ENCODE results near the gene REPIN1.

The REPIN1 gene

DNA sequence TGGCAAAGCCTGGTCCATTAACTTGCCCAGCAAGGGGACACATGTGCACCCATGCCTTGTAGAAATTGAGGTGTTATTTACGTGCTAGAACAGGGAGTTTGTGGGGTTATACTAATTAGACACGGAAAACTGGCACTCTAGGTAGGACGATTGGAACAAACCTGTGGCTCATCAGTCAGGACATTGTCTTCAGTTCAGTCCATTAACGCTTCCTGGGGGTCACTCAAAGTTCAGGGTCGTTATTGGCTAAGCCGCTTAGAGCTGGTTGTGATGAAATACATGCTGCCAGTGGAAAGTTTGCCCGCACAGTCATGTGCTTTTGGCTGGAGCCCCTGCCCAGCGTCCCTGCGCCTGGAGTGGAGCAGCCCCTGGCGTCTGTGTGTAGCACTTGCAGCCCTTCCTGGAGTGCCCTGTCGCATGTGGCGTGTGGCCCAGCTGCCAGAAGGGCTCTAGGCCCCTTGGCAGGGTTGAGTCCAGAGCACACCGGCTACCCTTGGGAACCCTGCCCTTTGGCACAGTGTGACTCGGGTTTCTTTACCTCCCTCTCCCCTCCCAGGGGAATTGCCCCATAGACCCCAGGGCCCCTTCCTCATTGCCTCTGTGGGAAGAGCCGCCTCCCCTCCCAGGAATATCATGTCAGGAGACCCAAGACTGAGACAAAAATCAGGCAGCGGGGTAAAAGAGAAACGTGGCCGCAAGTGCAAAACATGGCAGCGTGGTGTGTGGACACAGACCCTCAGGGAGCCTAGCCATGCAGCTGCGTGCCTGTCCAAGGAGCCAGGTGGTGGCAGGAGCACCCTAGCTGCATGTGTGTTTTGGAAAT, 20.3 kb downstream of the REPIN1 start:
- no peak for DNase-seq (ENCODE audit: low read depth in 2 of 2, low spot score in 1 of 2)

DNA sequence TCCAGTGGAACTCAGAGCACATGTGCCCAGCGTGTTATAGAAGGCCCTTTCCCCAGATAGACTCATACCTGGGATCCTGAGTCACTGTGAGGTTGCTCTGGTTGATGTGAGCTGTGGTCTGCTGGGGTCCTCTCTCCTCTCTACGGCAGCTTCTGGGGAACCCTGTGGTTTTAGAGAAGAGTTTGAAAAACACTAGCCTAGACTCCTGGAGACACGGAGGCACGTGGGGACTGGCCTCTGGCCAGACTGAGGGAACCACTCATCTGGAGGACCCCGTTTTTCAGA, 20.9 kb downstream of the REPIN1 start:
- no peak for DNase-seq (ENCODE audit: low read depth in 2 of 2, low spot score in 1 of 2)

DNA sequence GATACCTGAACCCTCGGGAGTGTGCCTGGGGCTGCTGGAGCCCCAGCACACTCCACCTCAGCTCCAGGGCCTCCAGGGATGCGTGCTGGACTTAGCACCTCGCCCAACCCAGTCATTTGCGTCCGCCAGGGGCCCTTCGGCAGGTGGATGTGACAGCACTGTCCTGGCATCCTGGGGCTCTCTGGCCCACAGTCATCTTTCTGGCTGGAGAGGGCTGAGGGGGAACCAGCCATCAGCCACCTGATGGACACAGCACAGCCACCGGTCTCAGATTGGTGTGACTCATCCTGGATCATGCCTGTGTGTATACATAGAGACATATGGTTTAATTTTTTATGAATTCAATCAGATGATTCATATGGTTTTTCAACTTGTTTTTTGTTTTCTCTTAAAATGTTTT, 21.6 kb downstream of the REPIN1 start:
- no peak for DNase-seq (ENCODE audit: low read depth in 2 of 2, low spot score in 1 of 2)

DNA sequence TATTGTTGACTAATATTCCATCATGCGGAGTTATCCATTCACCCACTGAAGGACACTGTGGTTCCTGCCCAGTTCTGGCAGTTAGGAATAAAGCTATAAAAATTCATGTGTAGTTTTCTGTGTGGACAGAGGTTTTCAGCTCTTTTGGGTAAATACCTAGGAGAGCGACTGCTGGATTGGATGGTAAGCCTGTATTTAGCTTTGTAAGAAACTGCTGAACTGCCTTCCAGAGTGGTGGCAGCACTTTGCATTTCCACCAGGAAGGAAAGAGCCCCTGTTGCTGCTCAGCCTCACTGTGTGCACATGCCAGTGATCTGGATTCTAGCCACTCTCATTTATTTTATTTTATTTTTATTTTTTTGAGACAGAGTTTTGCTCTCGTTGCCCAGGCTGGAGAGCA, 24.7 kb downstream of the REPIN1 start:
- DNase-seq (ENCODE audit: low read depth in 2 of 2, low spot score in 1 of 2) = no peak

DNA sequence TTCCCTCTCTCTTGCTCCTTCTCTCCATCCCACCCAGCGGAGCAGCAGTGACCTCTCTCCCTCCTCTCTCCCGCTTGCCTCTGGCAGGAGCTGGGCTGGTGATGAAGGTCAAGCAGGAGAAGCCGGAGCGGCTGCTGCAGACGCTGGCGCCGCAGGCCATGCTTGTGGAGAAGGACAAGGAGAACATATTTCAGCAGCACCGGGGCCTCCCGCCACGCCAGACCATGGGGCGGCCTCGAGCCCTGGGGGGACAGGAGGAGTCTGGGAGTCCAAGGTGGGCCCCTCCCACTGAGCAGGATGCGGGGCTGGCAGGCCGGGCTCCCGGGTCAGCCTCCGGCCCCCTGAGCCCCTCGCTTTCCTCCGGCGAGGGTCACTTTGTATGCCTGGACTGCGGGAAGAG, 27.8 kb downstream of the REPIN1 start:
- DNase-seq (ENCODE audit: low read depth in 2 of 2, low spot score in 1 of 2) = no peak

DNA sequence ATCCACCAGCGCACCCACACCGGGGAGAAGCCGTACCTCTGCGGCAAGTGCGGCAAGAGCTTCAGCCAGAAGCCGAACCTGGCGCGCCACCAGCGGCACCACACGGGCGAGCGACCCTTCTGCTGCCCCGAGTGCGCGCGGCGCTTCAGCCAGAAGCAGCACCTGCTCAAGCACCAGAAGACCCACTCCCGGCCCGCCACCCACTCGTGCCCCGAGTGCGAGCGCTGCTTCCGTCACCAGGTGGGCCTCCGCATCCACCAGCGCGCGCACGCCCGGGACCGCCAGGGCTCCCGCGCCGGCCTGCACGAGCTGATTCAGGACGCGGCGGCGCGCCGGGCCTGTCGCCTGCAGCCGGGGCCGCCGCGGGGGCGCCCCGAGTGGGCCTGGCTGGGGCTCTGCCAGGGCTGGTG, 28.2 kb downstream of the REPIN1 start:
- DNase-seq (ENCODE audit: low read depth in 2 of 2, low spot score in 1 of 2) = no peak

DNA sequence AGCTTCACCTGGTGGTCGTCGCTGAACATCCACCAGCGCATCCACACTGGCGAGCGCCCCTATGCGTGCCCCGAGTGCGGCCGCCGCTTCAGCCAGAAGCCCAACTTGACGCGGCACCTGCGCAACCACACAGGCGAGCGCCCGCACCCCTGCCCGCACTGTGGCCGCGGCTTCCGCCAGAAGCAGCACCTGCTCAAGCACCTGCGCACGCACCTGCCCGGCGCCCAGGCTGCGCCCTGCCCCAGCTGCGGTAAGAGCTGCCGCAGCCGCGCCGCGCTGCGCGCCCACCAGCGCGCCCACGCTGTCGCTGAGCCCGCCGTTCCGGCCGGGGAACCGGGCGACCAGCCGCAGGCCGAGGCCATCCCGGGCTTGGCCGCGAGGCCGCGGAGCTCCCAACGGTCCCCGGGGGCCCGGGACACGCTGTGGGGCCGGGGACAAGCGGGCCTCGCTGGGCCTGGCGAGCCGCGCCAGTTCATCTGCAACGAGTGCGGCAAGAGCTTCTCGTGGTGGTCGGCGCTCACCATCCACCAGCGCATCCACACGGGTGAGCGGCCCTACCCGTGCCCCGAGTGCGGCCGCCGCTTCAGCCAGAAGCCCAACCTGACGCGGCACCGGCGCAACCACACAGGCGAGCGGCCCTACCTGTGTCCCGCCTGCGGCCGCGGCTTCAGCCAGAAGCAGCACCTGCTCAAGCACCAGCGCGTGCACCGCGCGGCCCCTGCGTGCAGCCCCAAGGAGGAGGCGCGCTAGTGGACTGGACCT, 28.9 kb downstream of the REPIN1 start:
- no peak for DNase-seq (ENCODE audit: low read depth in 2 of 2, low spot score in 1 of 2)

DNA sequence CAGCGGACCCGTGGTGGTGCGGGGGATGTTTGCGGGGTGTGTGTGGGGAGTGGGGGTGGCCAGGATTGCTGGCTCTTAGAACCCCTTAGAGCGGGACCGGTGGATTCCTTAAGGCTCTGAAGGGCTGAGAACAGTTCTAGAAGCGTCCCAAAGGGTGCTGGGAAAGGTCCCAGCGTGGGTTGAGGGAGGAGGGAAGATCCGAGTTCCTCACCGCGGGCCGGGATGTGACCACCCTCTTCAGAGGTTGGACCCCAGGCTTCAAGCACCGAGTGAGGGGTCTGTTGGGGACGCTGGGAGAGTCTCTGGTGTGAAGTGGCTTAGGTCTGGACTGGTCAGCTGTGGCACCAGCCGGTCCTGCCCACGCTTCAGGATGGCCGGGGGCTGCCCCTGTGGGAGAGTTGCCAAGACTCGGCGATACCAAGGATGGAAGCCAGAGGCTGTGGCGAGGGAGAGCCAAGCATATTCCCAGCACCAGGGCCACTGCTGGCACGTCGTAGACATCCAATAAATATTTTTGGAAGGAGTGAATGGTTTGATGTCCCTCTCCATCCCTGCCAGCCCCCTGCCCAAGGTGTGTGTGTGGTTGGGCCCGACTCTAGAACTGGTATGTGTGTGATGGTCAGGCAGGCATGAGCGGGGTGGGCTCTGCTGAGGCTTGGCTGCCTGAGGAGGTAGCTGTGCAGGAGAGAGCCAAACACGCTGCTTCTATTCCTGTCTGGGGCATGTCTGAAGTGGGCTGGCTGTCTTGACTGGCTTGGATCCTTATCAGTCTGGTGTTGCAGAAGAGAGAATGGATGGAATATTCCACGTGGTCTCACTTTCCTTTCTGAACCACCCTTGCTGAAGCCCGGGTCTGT, 29.7 kb downstream of the REPIN1 start:
- DNase-seq (ENCODE audit: low read depth in 2 of 2, low spot score in 1 of 2) = no peak

DNA sequence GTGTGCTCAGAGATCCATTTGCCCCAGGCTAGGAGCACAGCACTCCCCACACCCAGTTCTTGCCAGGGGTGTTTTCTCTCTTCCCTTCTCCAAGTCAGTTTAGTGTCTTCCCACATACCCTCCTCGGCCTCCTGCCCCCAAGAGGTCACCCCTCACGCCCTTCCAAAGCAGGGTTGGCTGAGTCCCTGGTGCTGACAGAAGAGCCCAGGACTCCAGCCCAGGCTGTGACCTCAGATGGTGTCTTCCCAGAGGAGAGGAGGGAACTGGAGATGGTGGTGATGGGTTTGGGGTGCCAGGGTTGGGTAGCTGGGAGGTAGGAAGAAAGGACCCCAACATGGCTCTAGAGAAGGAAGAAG, 30.3 kb downstream of the REPIN1 start:
- DNase-seq (ENCODE audit: low read depth in 2 of 2, low spot score in 1 of 2) = no peak

DNA sequence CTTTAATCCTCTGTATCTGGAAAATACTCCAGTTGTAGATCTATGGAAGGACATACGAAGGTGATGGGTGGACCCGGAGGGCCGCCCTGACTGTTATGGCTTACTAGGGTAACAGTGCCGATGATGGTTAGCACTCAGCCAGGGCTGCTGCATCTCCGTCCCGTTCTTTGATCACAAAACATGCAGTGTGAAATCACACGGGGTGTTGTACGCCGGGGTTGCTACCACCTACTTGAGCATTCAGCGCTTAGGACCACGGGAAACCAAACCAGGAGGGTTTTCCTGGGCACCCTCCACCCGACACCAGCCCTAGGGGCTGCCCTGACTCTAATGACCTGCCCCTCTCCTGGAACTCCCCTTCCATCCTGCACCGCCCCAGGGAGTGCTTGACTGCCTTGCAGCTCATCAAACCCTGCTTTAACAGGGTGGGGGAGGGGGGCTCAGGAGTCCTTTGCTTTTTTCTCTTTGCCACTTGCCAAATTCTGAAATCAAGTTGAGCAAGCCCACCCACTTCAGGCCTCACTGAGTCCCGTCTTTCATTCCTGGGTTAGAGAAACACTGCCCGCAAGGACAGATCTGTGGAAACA, 30.9 kb downstream of the REPIN1 start:
- no peak for DNase-seq (ENCODE audit: low read depth in 2 of 2, low spot score in 1 of 2)

DNA sequence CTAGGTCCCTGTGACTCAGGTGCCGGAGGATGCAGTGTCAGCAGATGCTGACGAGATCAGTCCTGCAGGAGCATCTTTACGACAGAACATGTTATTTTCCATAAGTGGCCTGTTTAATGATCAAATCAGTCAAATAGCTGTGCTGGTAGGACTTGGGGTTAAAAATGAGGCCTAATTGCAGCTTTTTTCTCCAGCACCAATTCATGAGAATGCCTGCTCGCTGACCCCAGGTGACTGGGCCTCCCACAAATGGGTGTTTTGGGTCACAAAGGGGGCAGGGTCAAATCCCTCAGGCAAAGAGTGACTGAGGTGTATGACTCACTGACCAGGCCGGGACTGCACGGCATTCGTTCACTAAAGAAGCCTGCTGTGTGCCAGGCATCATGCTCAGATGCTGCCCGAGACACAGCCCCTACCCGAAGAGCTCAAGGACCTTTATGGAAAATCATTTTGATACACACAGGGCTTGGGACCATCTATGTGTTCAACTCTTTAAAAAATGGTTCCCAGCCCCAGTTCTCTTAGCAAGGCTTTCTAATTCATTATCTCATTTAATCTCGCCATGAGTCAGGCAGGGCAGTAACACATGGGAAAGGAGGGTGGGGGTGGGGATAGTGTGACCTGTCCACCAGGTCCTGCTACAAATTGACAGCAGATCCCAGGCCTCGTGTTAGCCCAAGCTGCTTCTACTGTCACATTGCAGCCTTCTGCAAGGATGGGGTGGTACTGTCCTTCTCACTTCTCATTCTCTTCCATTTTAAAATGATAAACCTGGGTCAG, 31.6 kb downstream of the REPIN1 start:
- no peak for DNase-seq (ENCODE audit: low read depth in 2 of 2, low spot score in 1 of 2)

DNA sequence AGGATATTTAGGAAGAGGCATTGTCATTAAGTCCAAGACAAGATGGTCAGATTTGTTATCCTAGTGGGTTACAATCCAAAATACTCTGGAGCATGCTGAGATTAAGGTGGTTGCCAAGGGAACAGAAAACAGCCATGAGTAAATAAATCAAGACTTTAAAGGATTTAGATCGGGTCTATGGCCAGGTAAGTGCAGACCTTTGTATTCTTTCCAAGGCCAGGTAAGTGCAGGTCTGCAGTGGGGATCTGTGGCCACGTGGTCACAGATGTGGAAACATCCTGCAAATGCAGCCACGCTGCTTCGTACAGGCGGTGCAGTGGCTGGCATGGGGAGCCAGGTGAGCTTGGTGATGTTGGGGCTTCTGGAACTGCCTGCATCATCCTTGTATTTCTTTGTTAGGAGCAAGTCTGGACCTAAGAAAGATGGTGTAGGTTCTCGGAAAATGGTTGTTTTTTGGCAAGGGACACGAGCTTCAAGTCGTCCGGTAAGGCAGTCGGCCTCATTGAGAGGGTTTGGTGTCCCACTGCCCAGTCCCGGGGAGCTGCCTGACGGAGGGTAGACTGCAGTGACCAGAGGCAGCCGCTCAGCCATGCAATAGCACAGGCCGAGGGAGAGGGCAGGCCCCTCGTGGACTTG, 32.3 kb downstream of the REPIN1 start:
- DNase-seq (ENCODE audit: low read depth in 2 of 2, low spot score in 1 of 2) = no peak

DNA sequence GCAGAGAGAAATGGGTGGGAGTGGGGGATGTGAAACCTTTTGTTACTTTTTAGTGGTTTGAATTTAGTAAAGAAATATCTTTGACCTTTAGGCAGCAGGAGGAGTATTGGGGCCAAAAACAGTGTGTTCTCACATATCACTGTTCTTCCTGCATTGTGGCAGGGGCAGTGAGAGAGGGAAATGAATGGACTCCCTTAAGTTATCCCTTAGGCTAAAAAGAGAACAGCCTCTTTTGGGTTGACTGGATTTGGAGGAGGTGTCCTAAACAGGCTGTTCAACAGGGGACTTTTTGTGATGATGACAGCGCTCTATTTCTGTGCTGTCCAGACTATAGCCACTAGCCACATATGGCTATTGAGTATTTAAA, 32.8 kb downstream of the REPIN1 start:
- DNase-seq (ENCODE audit: low read depth in 2 of 2, low spot score in 1 of 2) = no peak

DNA sequence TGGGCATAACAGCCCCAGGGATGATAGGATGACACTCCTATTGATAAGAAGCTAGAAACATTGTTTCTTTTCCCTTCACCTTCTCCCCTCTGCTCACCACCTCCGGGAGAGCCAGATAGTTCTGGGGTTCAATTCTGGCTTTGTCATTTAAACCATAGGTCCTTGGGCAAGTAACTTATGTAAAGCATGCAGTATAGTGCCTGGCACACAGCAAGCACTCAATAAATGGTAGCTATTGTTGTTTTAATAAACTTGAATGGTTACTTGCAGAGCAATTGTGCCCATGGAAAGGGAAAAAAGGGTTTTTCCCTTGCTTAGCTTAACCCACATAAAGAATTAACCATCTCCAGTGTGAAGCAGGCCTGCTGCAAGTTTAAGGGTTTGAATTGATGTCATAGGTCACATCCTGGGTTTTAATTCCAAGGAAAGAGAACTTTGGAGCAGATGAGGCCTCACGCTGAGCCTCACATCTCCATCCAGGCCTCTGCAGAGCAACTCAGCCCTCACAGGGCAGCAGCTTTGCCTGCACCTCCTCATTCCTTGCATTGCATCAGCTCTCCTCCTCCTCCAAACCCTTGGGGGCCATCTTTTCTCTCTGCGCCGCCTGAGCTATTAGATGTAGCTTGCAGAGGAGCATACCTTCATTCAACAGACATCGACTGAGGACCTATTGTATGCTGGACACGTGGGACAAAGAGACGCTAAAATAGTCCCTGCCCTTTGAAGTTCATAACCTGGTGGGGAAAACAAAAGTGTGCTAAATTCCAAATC, 33.4 kb downstream of the REPIN1 start:
- no peak for DNase-seq (ENCODE audit: low read depth in 2 of 2, low spot score in 1 of 2)

DNA sequence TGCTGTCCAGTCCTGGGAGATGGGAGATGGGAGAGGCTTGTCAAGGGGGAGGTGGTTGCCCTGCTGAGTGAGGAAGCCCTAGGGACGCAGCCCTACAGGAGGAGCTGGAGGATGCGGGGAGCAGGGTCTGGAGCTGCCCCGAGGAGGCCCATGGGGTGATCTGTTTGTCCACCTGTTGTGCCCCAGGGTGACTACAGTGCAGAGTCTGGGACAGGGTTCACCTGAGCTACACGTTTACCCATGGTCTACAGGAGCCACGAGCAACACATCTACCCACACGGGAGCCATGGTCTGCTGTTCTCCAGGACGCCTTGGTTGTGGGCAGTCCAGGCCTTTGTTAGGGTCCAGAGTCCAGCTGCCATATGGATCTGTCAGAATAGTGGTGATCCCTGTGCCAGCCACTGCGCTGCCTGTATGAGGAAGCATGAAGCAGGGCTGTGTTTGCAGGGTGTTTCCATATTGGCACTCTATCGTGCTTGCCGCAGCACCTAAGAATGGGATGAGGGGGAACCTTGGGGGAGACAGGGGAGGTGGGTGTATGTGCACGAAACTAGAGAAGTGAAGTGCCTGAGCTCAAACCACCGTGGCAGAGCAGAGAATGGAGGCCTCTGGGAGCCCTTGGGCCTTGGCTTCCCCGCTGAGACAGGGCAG, 34.2 kb downstream of the REPIN1 start:
- no peak for DNase-seq (ENCODE audit: low read depth in 2 of 2, low spot score in 1 of 2)

DNA sequence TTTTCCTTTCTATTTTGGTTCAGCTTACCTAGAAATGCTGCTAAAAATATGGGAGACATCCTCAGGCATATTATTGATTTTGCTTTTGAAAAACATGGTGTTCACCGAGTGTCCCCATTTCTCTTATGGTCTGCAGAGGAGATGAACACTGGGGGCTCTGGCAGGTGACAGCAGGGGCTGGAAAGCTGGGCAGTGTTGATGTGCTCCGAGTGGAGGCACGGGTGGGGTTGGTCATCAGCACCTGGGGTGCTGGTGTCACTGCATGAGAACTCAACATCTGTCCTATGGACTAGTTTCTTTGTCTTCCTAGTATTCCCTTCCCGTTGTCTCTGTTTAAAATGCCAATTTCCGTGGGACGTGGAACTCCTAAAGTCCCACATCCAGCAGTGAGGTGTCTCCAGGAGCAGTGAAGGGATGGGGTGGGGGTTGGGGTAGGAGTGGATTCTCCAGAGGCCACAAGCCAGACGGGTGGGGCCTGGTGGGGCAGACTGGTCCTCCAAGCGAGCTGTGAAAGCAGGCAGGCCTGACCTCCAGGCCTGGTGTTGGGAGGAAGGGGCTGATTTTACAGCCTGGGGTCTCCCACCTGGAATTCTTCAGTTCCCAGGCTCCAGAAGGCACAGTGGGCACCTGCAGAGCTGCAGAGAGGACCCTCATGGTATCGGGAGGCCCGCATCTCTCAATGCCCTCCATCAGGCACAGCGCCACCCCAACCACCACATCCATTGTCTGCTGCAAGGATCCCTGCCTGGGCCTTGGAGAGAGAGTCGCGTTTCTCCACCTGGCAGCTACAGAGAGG, 35.0 kb downstream of the REPIN1 start:
- no peak for DNase-seq (ENCODE audit: low read depth in 2 of 2, low spot score in 1 of 2)

DNA sequence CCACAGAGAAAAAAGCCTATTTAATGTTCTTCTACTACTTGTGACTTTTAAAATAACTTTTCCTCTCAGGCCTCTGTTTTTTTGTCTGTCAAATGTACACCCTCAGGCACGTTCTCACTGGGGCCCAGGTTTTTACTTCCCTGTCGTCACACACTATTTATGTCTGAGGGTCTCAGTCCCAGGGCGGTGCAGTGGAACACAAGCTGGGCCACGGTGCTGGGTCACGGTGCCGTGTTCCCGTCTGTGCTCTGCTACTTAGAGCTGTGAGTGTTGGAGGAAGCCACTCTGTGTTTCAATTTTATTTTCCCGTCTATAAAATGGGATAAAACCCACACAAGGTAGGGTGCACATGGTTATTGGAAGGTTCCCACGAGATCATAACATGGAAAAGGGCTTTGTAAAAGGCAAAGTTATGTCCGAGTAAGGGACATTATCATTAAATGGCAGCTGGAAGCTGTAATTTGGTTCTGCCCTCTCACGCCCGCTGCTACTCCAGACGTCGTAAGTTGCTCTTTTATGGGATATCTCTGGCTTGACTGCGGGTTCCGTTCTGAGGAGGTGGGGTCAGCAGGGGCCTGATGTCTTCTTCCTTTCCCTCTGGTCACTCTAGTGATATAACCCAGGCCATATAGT, 35.7 kb downstream of the REPIN1 start:
- no peak for DNase-seq (ENCODE audit: low read depth in 2 of 2, low spot score in 1 of 2)

All from stimulated activated CD8-positive, alpha-beta memory T cell treated with anti-CD3 and anti-CD28 coated beads, Interleukin-4, amount 100 ng/mL, for 1 hour (primary cell).